Left lung (tissue), 10 donors: ENCODE data around the gene IKZF2. TPM values are rescaled to one million over a fixed set of nuclear protein-coding genes. Genes with fewer than 3 reads are reported as not detected.

Experiments
- ATAC-seq: fragments of 200-7000 bp; cut with Tn5 transposase; one replicate; pipeline ENCODE4 v1.9.1; 2020; ENCODE audit warnings: moderate library complexity
- DNase-seq, 4 donors: peaks; one replicate each; pipeline ENCODE4 v3.0.0-alpha.2; 2013 to 2020
- H3K27ac ChIP-seq, 2 donors: fragments of 200-600 bp; sonication (generic) in 1 of 2; one replicate each; pipeline versions ENCODE4 v1.5.0 to v1.8.0; 2020 to 2021
- H3K27me3 ChIP-seq, 2 donors: fragments of 200-600 bp; sonication (generic) in 1 of 2; one replicate each; pipeline versions ENCODE4 v1.5.0 to v1.8.0; 2020 to 2021
- H3K36me3 ChIP-seq, 2 donors: fragments of 200-600 bp; sonication (generic) in 1 of 2; one replicate each; pipeline versions ENCODE4 v1.5.0 to v1.8.0; 2020 to 2021
- H3K4me1 ChIP-seq, 2 donors: fragments of 200-600 bp; one replicate each; pipeline ENCODE4 v1.8.0; 2021
- H3K4me3 ChIP-seq, 2 donors: fragments of 200-600 bp; sonication (generic) in 1 of 2; one replicate each; pipeline versions ENCODE4 v1.5.0 to v1.8.0; 2020 to 2021; ENCODE audit warnings: mild to moderate bottlenecking in 1 of 2
- H3K9me3 ChIP-seq, 2 donors: fragments of 200-600 bp; sonication (generic) in 1 of 2; one replicate each; pipeline versions ENCODE4 v1.5.0 to v1.8.0; 2020 to 2021
- CTCF ChIP-seq, 2 donors: fragments of 200-600 bp; sonication (generic) in 1 of 2; IDR thresholded peaks; one replicate each; pipeline versions ENCODE4 v1.5.0 to v1.8.0; 2021; ENCODE audit warnings: antibody characterized with exemption in 2 of 2
- intact Hi-C, 2 donors: fragments of 100-400 bp; cut with DNase I; formaldehyde crosslinking; loops; one replicate each; pipeline versions ENCODE4 v1.11.2 to v1.14.2; 2022
- polyA plus RNA-seq, 6 donors: library from polyadenylated mRNA; unstranded; fragments of 120-200 nt; gene quantifications; one replicate each; pipeline ENCODE4 v1.2.1, GENCODE V29; 2013; ENCODE audit not compliant: insufficient read length in 6 of 6
- total RNA-seq, 2 donors: library from RNA; stranded (reverse); fragmentation: NEBNext Ultra II Directional; extraction: Animal tissue kit (Norgen Biotek cat#: 25700); gene quantifications; one replicate each; pipeline ENCODE4 v1.2.1, GENCODE V29; 2021
- donor health status: DM: no; HTN: yes; CAD: no.
- donor health status: DM: no; HTN: no; CAD: no.

IKZF2 gene
- total and polyA plus RNA-seq, 8 donors: 9.6 to 15.4 (median 12.2) TPM

- Histone ChIP-seq H3K4me3 (no peak overlapping the region), H3K36me3 (no peaks in the 10 kb centered on the region), H3K27ac (no peak overlapping the region), H3K27me3 (no peaks in the 10 kb centered on the region), H3K4me1 (no peaks in the 10 kb centered on the region), H3K9me3 (no peaks in the 10 kb centered on the region)
- no peak for ATAC-seq
- no peak for DNase-seq
- intact Hi-C loops: no loop called here
- TF ChIP-seq CTCF (IDR thresholded peaks at IDR 0.05): no peak
Measured at GRCh38 chr2:212990697-212991096, 160.7 kb downstream of the IKZF2 start.

GRCh38 chr2:212987492-212987891, 163.9 kb downstream of the IKZF2 start:
- H3K36me3 ChIP-seq: no peaks in the 10 kb centered on the region
- H3K4me3 ChIP-seq: no peak overlapping the region
- no peak overlapping the region for H3K27ac ChIP-seq
- TF ChIP-seq CTCF (IDR thresholded peaks at IDR 0.05): no peak
- ATAC-seq: no peak
- no peaks in the 10 kb centered on the region for H3K27me3 ChIP-seq
- intact Hi-C loops: no loop called here
- H3K4me1 ChIP-seq: no peaks in the 10 kb centered on the region
- H3K9me3 ChIP-seq: no peaks in the 10 kb centered on the region
- no peak for DNase-seq

GRCh38 chr2:212984129-212984528, 167.3 kb downstream of the IKZF2 start:
- Histone ChIP-seq H3K4me3 (no peak overlapping the region), H3K27ac (no peak overlapping the region), H3K9me3 (no peaks in the 10 kb centered on the region), H3K4me1 (no peaks in the 10 kb centered on the region), H3K36me3 (no peaks in the 10 kb centered on the region), H3K27me3 (no peaks in the 10 kb centered on the region)
- DNase-seq (no peak), ATAC-seq (no peak)
- intact Hi-C loops: no loop called here
- TF ChIP-seq CTCF (IDR thresholded peaks at IDR 0.05): no peak

GRCh38 chr2:212979799-212980198, 171.6 kb downstream of the IKZF2 start:
- no peak for TF ChIP-seq CTCF (IDR thresholded peaks at IDR 0.05)
- H3K27me3 ChIP-seq: no peaks in the 10 kb centered on the region
- intact Hi-C loops: no loop called here
- H3K27ac ChIP-seq: no peak overlapping the region
- H3K4me3 ChIP-seq: no peak overlapping the region
- H3K9me3 ChIP-seq: no peaks in the 10 kb centered on the region
- no peaks in the 10 kb centered on the region for H3K4me1 ChIP-seq
- H3K36me3 ChIP-seq: no peaks in the 10 kb centered on the region
- no peak for ATAC-seq
- peak in 1 of 4 donors; percentile 4 for DNase-seq

GRCh38 chr2:212979046-212979612, 172.3 kb downstream of the IKZF2 start:
- Histone ChIP-seq H3K27me3 (no peaks in the 10 kb centered on the region), H3K36me3 (no peaks in the 10 kb centered on the region), H3K27ac (no peak overlapping the region), H3K9me3 (no peaks in the 10 kb centered on the region), H3K4me3 (no peak overlapping the region), H3K4me1 (no peaks in the 10 kb centered on the region)
- intact Hi-C loops: no loop called here
- no peak for DNase-seq
- ATAC-seq: no peak
- TF ChIP-seq CTCF (IDR thresholded peaks at IDR 0.05): no peak
